Stomach (tissue), 9 donors: ENCODE results near the gene ACTL8. TPM values are rescaled to one million over a fixed set of nuclear protein-coding genes. Genes with fewer than 3 reads are reported as not detected.

Experiments
- DNase-seq, 2 donors: peaks; one replicate each; pipeline versions ENCODE4 v3.0.0 to v3.0.0-alpha.2; 2013 to 2019
- H3K27ac ChIP-seq, 5 donors: fragments of 200-600 bp in 4 of 5; sonication (generic) in 4 of 5; one replicate each; pipeline ENCODE4 v1.5.1; 2013 to 2019; ENCODE audit warnings: mild to moderate bottlenecking in 1 of 5, moderate library complexity in 1 of 5
- H3K27me3 ChIP-seq, 3 donors: fragments of 200-600 bp; sonication (generic); one replicate each; pipeline ENCODE4 v1.5.1; 2017 to 2019; ENCODE audit warnings: mixed run types in 1 of 3
- H3K36me3 ChIP-seq, 4 donors: fragments of 200-600 bp; sonication (generic); 1 replicate in 3 of 4; 2 replicates in 1 of 4; pipeline ENCODE4 v1.5.1; 2016 to 2019
- H3K4me1 ChIP-seq, 4 donors: fragments of 200-600 bp; sonication (generic); one replicate each; pipeline ENCODE4 v1.5.1; 2016 to 2019
- H3K4me3 ChIP-seq, 4 donors: fragments of 200-600 bp; sonication (generic) in 3 of 4; one replicate each; pipeline ENCODE4 v1.5.1; 2016 to 2019; ENCODE audit warnings: mild to moderate bottlenecking in 1 of 4
- H3K9me3 ChIP-seq, 4 donors: fragments of 200-600 bp; sonication (generic); one replicate each; pipeline ENCODE4 v1.5.1; 2016 to 2019
- CTCF ChIP-seq, 7 experiments: fragments of 450-650 bp in 4 of 7; fragments of 200-600 bp in 3 of 7; sonication (generic) in 3 of 7; IDR thresholded peaks; one replicate each; pipeline ENCODE4 v1.5.1; 2016 to 2019; ENCODE audit warnings: antibody characterized with exemption in 7 of 7, control low read depth in 2 of 7, mild to moderate bottlenecking in 1 of 7
- EP300 ChIP-seq: sonication (generic); formaldehyde crosslinking; IDR thresholded peaks from one replicate; pipeline ENCODE4 v1.6.1; 2017; ENCODE audit warnings: antibody characterized with exemption
- POLR2A ChIP-seq, 4 donors: fragments of 450-650 bp; IDR thresholded peaks; one replicate each; pipeline ENCODE4 v1.6.1; 2016; ENCODE audit warnings: antibody characterized with exemption in 4 of 4, control low read depth in 2 of 4, mild to moderate bottlenecking in 1 of 4, moderate library complexity in 1 of 4
- POLR2AphosphoS5 ChIP-seq, 3 donors: sonication (generic); formaldehyde crosslinking; IDR thresholded peaks; one replicate each; pipeline ENCODE4 v1.6.1; 2016; ENCODE audit warnings: antibody characterized with exemption in 3 of 3
- WGBS, 5 donors: extraction: QIAGEN DNeasy Blood & Tissue Kit in 3 of 5; methylation state at CpG; one replicate each; pipeline versions ENCODE4 v1.1.5 to v1.1.7; 2013 to 2018; 5-methylcytosine and 5-hydroxymethylcytosine counted together
- intact Hi-C: fragments of 100-400 bp; cut with DNase I; formaldehyde crosslinking; loops from one replicate; pipeline ENCODE4 v1.15.1; 2023; ENCODE audit warnings: low total_unique reads
- polyA plus RNA-seq, 3 donors: library from polyadenylated mRNA; stranded (reverse); fragments of 200-250 nt; gene quantifications; one replicate each; pipeline ENCODE4 v1.2.3, GENCODE V29; 2013
- total RNA-seq, 5 donors: library from RNA; depleted of rRNA; stranded (reverse); fragments of >200 nt; gene quantifications; one replicate each; pipeline versions ENCODE4 v1.1.0 to v1.2.3, GENCODE V29; 2014 to 2016
- donor health status: healthy with polysubstance abuse.
- donor health status: Bipolar disorder and iron deficiency.
- donor health status: healthy.

The ACTL8 gene
- total and polyA plus RNA-seq, 8 donors = not detected

- Histone ChIP-seq H3K27me3 (peaks cover 0 to 10% (median 8%) of the 10 kb centered on the region in 3 donors), H3K36me3 (no peaks in the 10 kb centered on the region), H3K27ac (no peak overlapping the region), H3K4me3 (no peak overlapping the region), H3K9me3 (peaks cover 13 to 33% (median 31%) of the 10 kb centered on the region in 4 donors), H3K4me1 (no peaks in the 10 kb centered on the region)
- intact Hi-C loops = no loop called here
- WGBS, 5 donors = 62 to 74% (median 70%) methylated on average over 4 of the region's 4 CpGs
- no peak for DNase-seq
- TF ChIP-seq POLR2A (IDR thresholded peaks at IDR 0.05) (no peak), CTCF (IDR thresholded peaks at IDR 0.05) (no peak), POLR2AphosphoS5 (IDR thresholded peaks at IDR 0.05) (no peak), EP300 (no peak)
These were observed 2.8 kb upstream of the ACTL8 start for GRCh38 chr1:17752356-17752755.

- Histone ChIP-seq H3K9me3 (peaks cover 26 to 70% (median 66%) of the 10 kb centered on the region in 4 donors), H3K4me1 (no peaks in the 10 kb centered on the region), H3K27ac (no peak overlapping the region), H3K4me3 (no peak overlapping the region), H3K36me3 (no peaks in the 10 kb centered on the region), H3K27me3 (peaks cover 0 to 2% (median 0%) of the 10 kb centered on the region in 3 donors)
- no peak for DNase-seq
- TF ChIP-seq POLR2AphosphoS5 (IDR thresholded peaks at IDR 0.05) = no peak
- TF ChIP-seq CTCF (IDR thresholded peaks at IDR 0.05) = no peak
- no peak for TF ChIP-seq POLR2A (IDR thresholded peaks at IDR 0.05)
- TF ChIP-seq EP300 = no peak
- intact Hi-C loops = no loop called here
- 80 to 87% (median 83%) methylated on average over 6 of the region's 6 CpGs for WGBS, 5 donors
These were observed 2.3 kb downstream of the ACTL8 start for GRCh38 chr1:17757426-17757825.

- Histone ChIP-seq H3K27ac (no peak overlapping the region), H3K4me1 (no peaks in the 10 kb centered on the region), H3K27me3 (peaks cover 0 to 18% (median 0%) of the 10 kb centered on the region in 3 donors), H3K9me3 (peaks cover 26 to 69% (median 66%) of the 10 kb centered on the region in 4 donors), H3K36me3 (no peaks in the 10 kb centered on the region), H3K4me3 (no peak overlapping the region)
- TF ChIP-seq POLR2A (IDR thresholded peaks at IDR 0.05) (no peak), EP300 (no peak), CTCF (IDR thresholded peaks at IDR 0.05) (no peak), POLR2AphosphoS5 (IDR thresholded peaks at IDR 0.05) (no peak)
- intact Hi-C loops = no loop called here
- no peak for DNase-seq
- WGBS, 5 donors = 54 to 66% (median 57%) methylated on average over 6 to 7 of the region's 7 CpGs
These were observed 4.0 kb downstream of the ACTL8 start for GRCh38 chr1:17759114-17759513.

GRCh38 chr1:17762313-17762712 is 7.2 kb downstream of the ACTL8 start:
- Histone ChIP-seq H3K4me3 (no peak overlapping the region), H3K9me3 (peaks cover 12 to 40% (median 34%) of the 10 kb centered on the region in 4 donors), H3K27me3 (peaks cover 0 to 45% (median 0%) of the 10 kb centered on the region in 3 donors), H3K4me1 (no peaks in the 10 kb centered on the region), H3K36me3 (no peaks in the 10 kb centered on the region), H3K27ac (no peak overlapping the region)
- intact Hi-C loops = no loop called here
- no peak for TF ChIP-seq EP300
- TF ChIP-seq CTCF (IDR thresholded peaks at IDR 0.05) = no peak
- no peak for TF ChIP-seq POLR2A (IDR thresholded peaks at IDR 0.05)
- no peak for TF ChIP-seq POLR2AphosphoS5 (IDR thresholded peaks at IDR 0.05)
- WGBS, 5 donors = 71 to 79% (median 75%) methylated on average over 4 to 11 of the region's 11 CpGs
- no peak for DNase-seq
